GM12878 (cell line): ENCODE measurements around the gene ETNK1.

Source experiments
- BCL11A ChIP-seq: IDR thresholded peaks from 2 replicates; pipeline ENCODE4 v1.6.1; 2011; ENCODE audit warnings: low read depth, low read length
- BHLHE40 ChIP-seq, 2 experiments: fragments of 450-650 bp in 1 of 2; IDR thresholded peaks; 2 replicates each; pipeline ENCODE4 v1.6.1; 2011 to 2017; ENCODE audit warnings: low read depth in 2 of 2, borderline replicate concordance in 1 of 2, improper control_type of control experiment in 1 of 2, low read length in 1 of 2, mild to moderate bottlenecking in 1 of 2
- CHD2 ChIP-seq: IDR thresholded peaks from 2 replicates; pipeline ENCODE4 v1.6.1; 2011; ENCODE audit warnings: low read depth, low read length, improper control_type of control experiment, borderline replicate concordance
- CTCF ChIP-seq, 3 experiments: IDR thresholded peaks in 2 of 3; conservative IDR thresholded peaks in 1 of 3; 2 replicates each; pipeline ENCODE4 v1.5.1; 2011; ENCODE audit warnings: low read depth in 3 of 3, low read length in 3 of 3, mild to moderate bottlenecking in 3 of 3, control low read depth in 2 of 3, moderate library complexity in 2 of 3, inconsistent platforms in 1 of 3, mixed read lengths in 1 of 3; ENCODE audit not compliant: control insufficient read depth in 2 of 3, insufficient read depth in 1 of 3; ENCODE audit errors: extremely low read depth in 1 of 3
- EP300 ChIP-seq, 2 experiments: fragments of 150-350 bp in 1 of 2; IDR thresholded peaks; 2 replicates each; pipeline ENCODE4 v1.6.1; 2011 to 2012; ENCODE audit warnings: low read depth in 2 of 2, low read length in 2 of 2, borderline replicate concordance in 1 of 2, improper control_type of control experiment in 1 of 2, inconsistent platforms in 1 of 2; ENCODE audit not compliant: control insufficient read depth in 1 of 2
- FOS ChIP-seq: IDR thresholded peaks from 3 replicates; pipeline ENCODE4 v1.6.1; 2011; ENCODE audit warnings: borderline replicate concordance; ENCODE audit not compliant: insufficient read length; ENCODE audit errors: extremely low read depth
- HDAC2 ChIP-seq: fragments of 200-600 bp; sonication (generic); IDR thresholded peaks from 2 replicates; pipeline ENCODE4 v1.6.1; 2017
- HDAC6 ChIP-seq: fragments of 200-600 bp; sonication (generic); IDR thresholded peaks from one replicate; pipeline ENCODE4 v1.8.0; 2017; ENCODE audit warnings: antibody characterized with exemption; ENCODE audit not compliant: unreplicated experiment
- MAX ChIP-seq: IDR thresholded peaks from 2 replicates; pipeline ENCODE4 v1.6.1; 2012; ENCODE audit warnings: low read depth, low read length, improper control_type of control experiment
- POLR2A ChIP-seq: IDR thresholded peaks from 2 replicates; pipeline ENCODE4 v1.6.1; 2011; ENCODE audit warnings: low read depth, mild to moderate bottlenecking, low read length
- RCOR1 ChIP-seq: conservative IDR thresholded peaks from 2 replicates; pipeline ENCODE4 v1.6.1; 2012; ENCODE audit warnings: low read depth, low read length, improper control_type of control experiment
- ZBTB33 ChIP-seq: fragments of 450-650 bp; IDR thresholded peaks from 2 replicates; pipeline ENCODE4 v1.6.1; 2017; ENCODE audit warnings: mild to moderate bottlenecking
- ZNF274 ChIP-seq: IDR thresholded peaks from one replicate; pipeline ENCODE4 v1.8.0; 2011; ENCODE audit not compliant: insufficient read length, insufficient read depth
- ZNF384 ChIP-seq: IDR thresholded peaks from 2 replicates; pipeline ENCODE4 v1.6.1; 2012; ENCODE audit warnings: low read depth, mild to moderate bottlenecking, low read length, improper control_type of control experiment, borderline replicate concordance

- TF ChIP-seq MAX = no peak
- no peak for TF ChIP-seq BHLHE40 (IDR thresholded peaks at IDR 0.05; ENCODE audit: borderline replicate concordance in 1 of 2, low read depth in 2 of 2, low read length in 1 of 2)
- TF ChIP-seq CTCF (IDR thresholded peaks at IDR 0.05 in 2 of 3, conservative IDR thresholded peaks at IDR 0.05 in 1 of 3; ENCODE audit: control insufficient read depth in 2 of 3, extremely low read depth in 1 of 3, insufficient read depth in 1 of 3, low read depth in 3 of 3, low read length in 3 of 3) = no peak
- no peak for TF ChIP-seq ZNF274
- TF ChIP-seq ZBTB33 = no peak
- no peak for TF ChIP-seq POLR2A
- no peak for TF ChIP-seq EP300 (IDR thresholded peaks at IDR 0.05; ENCODE audit: borderline replicate concordance in 1 of 2, control insufficient read depth in 1 of 2, low read depth in 2 of 2, low read length in 2 of 2)
- TF ChIP-seq RCOR1 = no peak
- no peak for TF ChIP-seq ZNF384
- no peak for TF ChIP-seq HDAC6
- no peak for TF ChIP-seq CHD2
- TF ChIP-seq FOS = no peak
- no peak for TF ChIP-seq BCL11A
- TF ChIP-seq HDAC2 = no peak
Observed at GRCh38 chr12:22610131-22610530, 14.8 kb upstream of the ETNK1 start.
